ENCODE measurements around the gene PRPF40A. TPM values are rescaled to one million over a fixed set of nuclear protein-coding genes. Genes with fewer than 3 reads are reported as not detected.
"Not testable (repeated sequence)": the region's sequence is repeated elsewhere in the genome, so short reads cannot be mapped to it uniquely, and the experiment has no call there.

Gene PRPF40A
- total and polyA plus RNA-seq, 11 donors: 9.8 to 53.5 (median 34.3) TPM

DNA sequence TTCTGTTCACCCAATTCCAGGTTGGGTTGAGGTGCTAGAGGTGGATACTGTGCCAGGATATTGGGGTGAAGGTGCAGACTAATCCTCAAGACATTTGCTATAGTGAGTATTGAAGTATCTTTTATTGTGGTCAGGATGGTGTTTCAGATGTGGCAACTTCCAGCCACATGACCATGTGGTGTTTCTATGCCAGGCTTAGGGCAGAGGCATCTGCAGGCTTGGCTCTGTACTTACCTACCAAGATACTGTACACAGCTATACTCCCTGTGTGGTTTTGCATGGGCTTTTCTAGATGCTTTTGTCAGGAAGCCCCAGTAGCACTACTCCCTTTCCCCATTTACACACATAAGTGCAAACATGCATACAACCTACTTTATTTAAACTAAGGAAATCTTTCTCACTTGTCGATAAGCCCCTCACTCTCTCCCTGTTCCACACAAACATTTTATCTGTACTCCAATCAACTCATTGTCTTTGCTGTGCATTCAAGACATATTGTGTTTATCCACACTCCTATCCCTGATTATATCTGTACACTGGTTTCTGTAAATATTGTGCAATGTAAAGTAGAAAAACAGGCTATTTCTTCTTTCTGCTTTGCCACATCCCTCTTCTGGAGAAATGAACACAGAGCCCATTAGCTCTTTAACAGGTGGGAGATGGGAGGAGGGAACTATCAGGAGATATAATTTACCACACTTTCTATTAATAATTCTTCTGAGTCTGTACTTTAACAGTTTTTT lies 13.5 kb upstream of the PRPF40A start:
- ATAC-seq (peak in 2 of 4 donors; percentile 28 to 52), DNase-seq (no peak)
- Histone ChIP-seq H3K36me3 (peaks cover 0 to 20% (median 8%) of the 10 kb centered on the region in 9 donors), H3K27me3 (no peaks in the 10 kb centered on the region), H3K4me3 (no peak overlapping the region), H3K9me3 (no peaks in the 10 kb centered on the region), H3K4me1 (peaks cover 0 to 23% (median 0%) of the 10 kb centered on the region in 12 donors), H3K27ac (peak overlapping the region in 1 of 12 donors; percentile 4)
- TF ChIP-seq, protein P1, sequence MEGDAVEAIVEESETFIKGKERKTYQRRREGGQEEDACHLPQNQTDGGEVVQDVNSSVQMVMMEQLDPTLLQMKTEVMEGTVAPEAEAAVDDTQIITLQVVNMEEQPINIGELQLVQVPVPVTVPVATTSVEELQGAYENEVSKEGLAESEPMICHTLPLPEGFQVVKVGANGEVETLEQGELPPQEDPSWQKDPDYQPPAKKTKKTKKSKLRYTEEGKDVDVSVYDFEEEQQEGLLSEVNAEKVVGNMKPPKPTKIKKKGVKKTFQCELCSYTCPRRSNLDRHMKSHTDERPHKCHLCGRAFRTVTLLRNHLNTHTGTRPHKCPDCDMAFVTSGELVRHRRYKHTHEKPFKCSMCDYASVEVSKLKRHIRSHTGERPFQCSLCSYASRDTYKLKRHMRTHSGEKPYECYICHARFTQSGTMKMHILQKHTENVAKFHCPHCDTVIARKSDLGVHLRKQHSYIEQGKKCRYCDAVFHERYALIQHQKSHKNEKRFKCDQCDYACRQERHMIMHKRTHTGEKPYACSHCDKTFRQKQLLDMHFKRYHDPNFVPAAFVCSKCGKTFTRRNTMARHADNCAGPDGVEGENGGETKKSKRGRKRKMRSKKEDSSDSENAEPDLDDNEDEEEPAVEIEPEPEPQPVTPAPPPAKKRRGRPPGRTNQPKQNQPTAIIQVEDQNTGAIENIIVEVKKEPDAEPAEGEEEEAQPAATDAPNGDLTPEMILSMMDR (IDR thresholded peaks at IDR 0.05): no peak
- TF ChIP-seq POLR2A (IDR thresholded peaks at IDR 0.05): no peak
- WGBS, 4 donors: 90 to 96% (median 93%) methylated on average over 1 of the region's 1 CpG
- intact Hi-C loops (cut with DNase I): no loop called here

DNA sequence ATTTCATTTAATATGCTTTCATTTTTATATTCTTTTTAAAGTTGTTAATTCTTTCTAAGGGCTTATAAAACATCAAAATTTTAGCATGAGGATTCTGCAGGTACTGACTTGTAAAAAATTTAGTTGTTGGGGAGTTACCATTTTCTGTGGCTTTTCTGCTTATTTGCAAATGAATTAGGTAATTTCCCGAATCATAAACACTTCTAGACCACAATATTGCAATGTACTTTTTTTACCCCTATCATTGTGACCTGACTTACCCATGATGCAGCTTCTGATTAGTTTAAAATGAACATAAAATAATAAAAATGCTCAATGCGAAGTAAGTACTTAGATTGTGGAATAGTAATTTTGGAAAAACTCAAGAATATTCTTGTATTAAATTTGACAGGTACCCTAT lies 12.6 kb upstream of the PRPF40A start:
- TF ChIP-seq POLR2A (IDR thresholded peaks at IDR 0.05): no peak
- TF ChIP-seq, protein P1 (IDR thresholded peaks at IDR 0.05): no peak
- H3K27me3 ChIP-seq: no peaks in the 10 kb centered on the region
- peak overlapping the region in 1 of 12 donors; percentile 4 for H3K27ac ChIP-seq
- no peaks in the 10 kb centered on the region for H3K9me3 ChIP-seq
- no peak overlapping the region for H3K4me3 ChIP-seq
- 88 to 96% (median 92%) methylated on average over 2 of the region's 2 CpGs for WGBS, 4 donors
- DNase-seq: no peak
- intact Hi-C loops (cut with DNase I): no loop called here
- H3K4me1 ChIP-seq: peaks cover 0 to 23% (median 0%) of the 10 kb centered on the region in 12 donors
- peaks cover 0 to 11% (median 0%) of the 10 kb centered on the region in 9 donors for H3K36me3 ChIP-seq
- no peak for ATAC-seq

DNA sequence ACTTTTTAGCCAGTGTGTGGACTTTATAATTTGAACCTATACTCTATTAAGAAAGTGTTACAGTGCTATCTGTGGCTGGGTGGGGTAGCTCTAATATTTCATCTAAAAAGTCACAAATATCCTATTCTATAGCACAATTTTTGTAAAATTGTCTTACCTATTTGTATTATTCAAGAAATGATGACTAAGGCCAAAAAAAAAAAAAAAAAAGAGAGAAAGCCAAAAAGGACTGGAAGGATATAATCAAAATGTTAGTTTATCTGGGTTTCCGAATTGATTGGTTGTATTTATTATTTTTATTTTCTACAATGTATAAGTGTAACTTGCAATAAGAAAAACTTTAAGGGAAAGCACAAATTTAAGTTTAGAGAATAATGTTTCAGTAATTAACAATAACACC lies 6.7 kb upstream of the PRPF40A start:
- no peak for TF ChIP-seq POLR2A (IDR thresholded peaks at IDR 0.05)
- TF ChIP-seq, protein P1 (IDR thresholded peaks at IDR 0.05): no peak
- ATAC-seq (no peak), DNase-seq (no peak)
- H3K27ac ChIP-seq: no peak overlapping the region
- H3K4me3 ChIP-seq: no peak overlapping the region
- intact Hi-C loops (cut with DNase I): no loop called here
- H3K9me3 ChIP-seq: no peaks in the 10 kb centered on the region
- peaks cover 0 to 21% (median 0%) of the 10 kb centered on the region in 9 donors for H3K36me3 ChIP-seq
- H3K4me1 ChIP-seq: peaks cover 0 to 37% (median 15%) of the 10 kb centered on the region in 12 donors
- 95 to 100% (median 96%) methylated on average over 1 of the region's 1 CpG for WGBS, 4 donors
- no peaks in the 10 kb centered on the region for H3K27me3 ChIP-seq

DNA sequence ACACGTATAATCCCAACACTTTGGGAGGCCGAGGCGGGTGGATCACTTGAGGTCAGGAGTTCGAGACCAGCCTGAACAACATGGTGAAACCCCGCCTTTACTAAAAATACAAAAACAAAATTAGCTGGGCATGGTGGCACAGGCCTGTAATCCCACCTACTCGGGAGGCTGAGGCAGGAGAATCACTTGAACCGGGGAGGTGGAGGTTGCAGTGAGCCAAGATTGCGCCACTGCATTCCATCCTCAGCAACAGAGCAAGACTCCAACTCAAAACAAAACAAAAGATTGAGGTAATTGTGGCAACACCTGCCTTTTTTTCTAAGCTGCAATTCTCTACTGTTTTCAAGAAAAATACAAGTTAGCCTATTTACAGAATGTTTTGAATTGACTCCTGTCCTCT lies 5.4 kb upstream of the PRPF40A start:
- H3K27ac ChIP-seq; DNase-seq; ATAC-seq; H3K4me3 ChIP-seq; H3K9me3 ChIP-seq; H3K27me3 ChIP-seq; intact Hi-C loops (cut with DNase I): not testable (repeated sequence)
- Histone ChIP-seq H3K4me1 (peaks cover 0 to 38% (median 15%) of the 10 kb centered on the region in 12 donors), H3K36me3 (peaks cover 0 to 20% (median 0%) of the 10 kb centered on the region in 9 donors)
- 96 to 97% (median 96%) methylated on average over 8 of the region's 8 CpGs for WGBS, 4 donors

Data from heart left ventricle (tissue), 16 donors.